ENCODE data around the gene FAM219A. TPM values are rescaled to one million over a fixed set of nuclear protein-coding genes. Genes with fewer than 3 reads are reported as not detected.
"Not testable (repeated sequence)": the region's sequence is repeated elsewhere in the genome, so short reads cannot be mapped to it uniquely, and the experiment has no call there.

Gene FAM219A
- total and polyA plus RNA-seq, 7 donors: 3.0 to 10.2 (median 7.9) TPM

GRCh38 chr9:34366365-34366764 lies 92.0 kb downstream of the FAM219A start:
- TF ChIP-seq POLR2A (IDR thresholded peaks at IDR 0.05) (no peak), CTCF (IDR thresholded peaks at IDR 0.05) (no peak)
- DNase-seq: no peak
- intact Hi-C loops (cut with DNase I): no loop called here
- Histone ChIP-seq H3K4me3 (no peak overlapping the region), H3K27me3 (no peaks in the 10 kb centered on the region), H3K9me3 (no peaks in the 10 kb centered on the region), H3K36me3 (peaks cover 5 to 17% (median 12%) of the 10 kb centered on the region in 4 donors), H3K27ac (no peak overlapping the region), H3K4me1 (peaks cover 0 to 39% (median 32%) of the 10 kb centered on the region in 4 donors)
- WGBS, 2 donors: 93 to 96% methylated on average over 2 of the region's 2 CpGs

GRCh38 chr9:34365282-34365681 lies 93.1 kb downstream of the FAM219A start:
- Histone ChIP-seq H3K4me1 (peaks cover 0 to 28% (median 21%) of the 10 kb centered on the region in 4 donors), H3K9me3 (no peaks in the 10 kb centered on the region), H3K27ac (peak overlapping the region in 1 of 4 donors; percentile 34), H3K36me3 (peaks cover 0 to 7% (median 3%) of the 10 kb centered on the region in 4 donors), H3K27me3 (no peaks in the 10 kb centered on the region), H3K4me3 (no peak overlapping the region)
- WGBS, 2 donors: 61 to 86% methylated on average over 2 of the region's 2 CpGs
- no peak for TF ChIP-seq CTCF (IDR thresholded peaks at IDR 0.05)
- TF ChIP-seq POLR2AphosphoS5 (IDR thresholded peaks at IDR 0.05): peak in 1 of 4 donors; percentile 26
- no peak for TF ChIP-seq EP300 (IDR thresholded peaks at IDR 0.05)
- TF ChIP-seq POLR2A (IDR thresholded peaks at IDR 0.05): no peak
- intact Hi-C loops (cut with DNase I): no loop called here
- DNase-seq: no peak

GRCh38 chr9:34363619-34364351 lies 94.6 kb downstream of the FAM219A start:
- H3K9me3 ChIP-seq: no peaks in the 10 kb centered on the region
- peak; percentile 44 for DNase-seq
- TF ChIP-seq CTCF (IDR thresholded peaks at IDR 0.05): no peak
- TF ChIP-seq EP300 (IDR thresholded peaks at IDR 0.05): no peak
- no peak for TF ChIP-seq POLR2AphosphoS5 (IDR thresholded peaks at IDR 0.05)
- TF ChIP-seq POLR2A (IDR thresholded peaks at IDR 0.05): no peak
- WGBS, 2 donors: 64 to 87% methylated on average over 13 of the region's 13 CpGs
- intact Hi-C loops (cut with DNase I): no loop called here
- no peaks in the 10 kb centered on the region for H3K27me3 ChIP-seq
- no peak overlapping the region for H3K4me3 ChIP-seq
- H3K36me3 ChIP-seq: no peaks in the 10 kb centered on the region
- peak overlapping the region; percentile 23 to 39 (median 32) for H3K27ac ChIP-seq
- peaks cover 0 to 22% (median 15%) of the 10 kb centered on the region in 4 donors for H3K4me1 ChIP-seq

- WGBS, 2 donors: 90% methylated on average over 4 of the region's 4 CpGs
- Histone ChIP-seq H3K9me3 (no peaks in the 10 kb centered on the region), H3K4me3 (no peak overlapping the region), H3K27ac (no peak overlapping the region), H3K36me3 (no peaks in the 10 kb centered on the region), H3K27me3 (no peaks in the 10 kb centered on the region), H3K4me1 (peaks cover 0 to 22% (median 15%) of the 10 kb centered on the region in 4 donors)
- DNase-seq: peak; percentile 14
- intact Hi-C loops (cut with DNase I): no loop called here
- TF ChIP-seq POLR2AphosphoS5 (IDR thresholded peaks at IDR 0.05) (no peak), EP300 (IDR thresholded peaks at IDR 0.05) (no peak), CTCF (IDR thresholded peaks at IDR 0.05) (no peak), POLR2A (IDR thresholded peaks at IDR 0.05) (no peak)
Measured at GRCh38 chr9:34362614-34363214, 95.7 kb downstream of the FAM219A start.

GRCh38 chr9:34352957-34353356 lies 105.4 kb downstream of the FAM219A start:
- H3K4me3 ChIP-seq; H3K36me3 ChIP-seq; H3K27me3 ChIP-seq; H3K9me3 ChIP-seq; H3K4me1 ChIP-seq; intact Hi-C loops (cut with DNase I); H3K27ac ChIP-seq; DNase-seq: not testable (repeated sequence)
- 69 to 89% methylated on average over 1 of the region's 1 CpG for WGBS, 2 donors

- H3K27me3 ChIP-seq; H3K4me1 ChIP-seq; H3K27ac ChIP-seq; H3K36me3 ChIP-seq; H3K9me3 ChIP-seq; DNase-seq; intact Hi-C loops (cut with DNase I); H3K4me3 ChIP-seq: not testable (repeated sequence)
- WGBS, 2 donors: 26 to 71% methylated on average over 7 of the region's 7 CpGs
Measured at GRCh38 chr9:34352122-34352652, 106.2 kb downstream of the FAM219A start.
